ENCODE measurements around the gene S100PBP.
A peak's percentile ranks its signal among the peaks of the same experiment; 100 is the strongest.

Gene S100PBP

DNA sequence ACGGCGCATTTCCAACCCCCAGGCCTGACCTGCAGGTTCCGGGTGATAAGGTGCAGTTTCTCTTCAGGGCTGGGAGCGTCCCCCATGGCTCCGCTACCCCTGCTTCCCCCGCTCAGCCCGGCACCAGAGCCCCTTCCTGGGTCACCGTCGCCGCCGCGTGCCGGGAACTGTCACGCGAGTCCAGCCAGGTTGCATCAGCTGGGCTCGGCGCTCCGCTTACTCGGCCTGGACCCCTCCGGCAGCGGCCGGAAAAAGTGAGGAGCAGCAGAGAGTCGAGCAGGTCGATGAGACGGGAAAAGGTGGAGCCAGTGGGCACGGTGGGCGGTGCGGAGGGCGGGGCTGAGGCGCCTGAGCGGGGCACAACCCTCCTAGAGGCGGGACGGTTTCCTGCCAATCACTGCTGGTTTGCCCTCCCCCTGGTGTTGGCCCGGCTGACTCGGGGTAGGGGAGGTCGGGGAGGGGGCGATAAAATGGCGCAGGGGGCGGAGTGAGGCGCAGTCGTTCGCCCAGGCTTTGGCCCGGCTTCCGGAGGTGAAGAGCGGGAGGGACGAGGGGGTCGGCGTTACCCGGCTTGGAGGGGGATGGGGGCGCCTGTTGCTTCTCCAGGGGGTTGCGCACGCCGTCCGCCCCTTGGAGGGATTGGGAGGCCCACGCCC lies at the start of gene S100PBP, which contains the start of gene YARS1:
Gene S100PBP (plus strand): TSS at position 495 of the 656 bp plus-strand sequence. CDS start 8,447 bp downstream, outside the sequence.
Gene YARS1 (minus strand): TSS at position 200 of the 656 bp plus-strand sequence. CDS start 114 bp downstream, at position 86.
- DNase-seq, result peak; percentile 87

DNA sequence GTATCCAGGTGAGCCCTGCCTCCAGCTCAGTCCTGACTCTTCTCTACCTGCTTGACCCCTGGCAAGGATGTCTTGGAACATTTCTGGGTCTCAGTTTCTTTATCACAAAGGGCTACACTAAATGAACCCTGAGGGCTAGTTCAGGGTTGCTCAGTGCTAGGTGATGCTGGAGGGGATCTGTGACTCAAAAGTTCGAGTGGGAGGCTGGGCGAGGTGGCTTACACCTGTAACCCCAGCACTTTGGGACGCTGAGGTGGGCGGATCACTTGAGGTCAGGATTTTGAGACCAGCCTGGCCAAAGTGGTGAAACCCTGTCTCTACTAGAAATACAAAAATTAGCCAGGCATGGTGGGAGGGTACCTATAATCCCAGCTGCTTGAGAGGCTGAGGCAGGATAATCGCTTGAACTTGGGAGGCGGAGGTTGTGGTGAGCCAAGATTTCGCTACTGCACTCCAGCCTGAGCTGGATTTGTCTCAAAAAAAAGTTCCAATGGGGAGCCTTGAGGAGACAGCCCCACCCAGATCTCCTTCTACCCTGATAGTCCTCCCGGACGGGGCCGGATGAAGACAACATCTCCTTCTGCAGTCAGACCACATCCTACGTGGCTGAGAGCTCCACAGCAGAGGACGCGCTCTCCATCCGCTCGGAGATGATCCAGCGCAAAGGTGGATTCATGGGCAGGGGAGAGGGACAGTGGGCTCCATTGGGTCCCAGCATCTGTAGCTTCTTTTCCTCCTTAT lies 49.2 kb upstream of the S100PBP start:
- no peak for DNase-seq

GRCh38 chr1:32769524-32770220 lies 47.8 kb upstream of the S100PBP start:
- DNase-seq, result no peak

- DNase-seq, result no peak
Observed at GRCh38 chr1:32770221-32770731, 47.2 kb upstream of the S100PBP start.

DNA sequence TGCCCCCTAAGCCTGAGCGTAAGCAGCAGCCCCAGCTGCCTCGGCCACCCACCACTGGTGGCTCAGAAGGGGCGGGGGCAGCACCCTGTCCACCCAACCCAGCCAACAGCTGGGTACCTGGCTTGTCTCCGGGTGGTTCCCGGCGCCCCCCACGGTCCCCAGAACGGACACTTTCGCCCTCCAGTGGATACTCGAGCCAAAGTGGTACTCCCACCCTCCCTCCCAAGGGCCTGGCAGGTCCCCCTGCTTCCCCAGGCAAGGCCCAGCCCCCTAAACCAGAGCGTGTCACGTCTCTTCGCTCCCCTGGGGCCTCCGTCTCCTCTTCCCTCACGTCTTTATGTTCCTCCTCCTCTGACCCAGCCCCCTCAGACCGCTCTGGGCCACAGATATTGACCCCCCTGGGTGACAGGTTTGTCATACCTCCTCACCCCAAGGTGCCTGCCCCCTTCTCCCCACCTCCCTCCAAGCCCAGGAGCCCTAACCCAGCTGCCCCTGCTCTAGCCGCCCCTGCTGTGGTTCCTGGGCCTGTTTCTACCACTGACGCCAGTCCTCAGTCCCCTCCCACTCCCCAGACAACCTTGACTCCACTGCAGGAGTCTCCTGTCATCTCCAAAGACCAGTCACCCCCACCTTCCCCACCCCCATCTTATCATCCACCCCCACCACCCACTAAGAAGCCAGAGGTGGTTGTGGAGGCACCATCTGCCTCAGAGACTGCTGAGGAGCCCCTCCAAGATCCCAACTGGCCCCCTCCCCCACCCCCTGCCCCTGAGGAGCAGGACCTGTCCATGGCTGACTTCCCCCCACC lies 46.5 kb upstream of the S100PBP start:
- DNase-seq, result no peak

DNA sequence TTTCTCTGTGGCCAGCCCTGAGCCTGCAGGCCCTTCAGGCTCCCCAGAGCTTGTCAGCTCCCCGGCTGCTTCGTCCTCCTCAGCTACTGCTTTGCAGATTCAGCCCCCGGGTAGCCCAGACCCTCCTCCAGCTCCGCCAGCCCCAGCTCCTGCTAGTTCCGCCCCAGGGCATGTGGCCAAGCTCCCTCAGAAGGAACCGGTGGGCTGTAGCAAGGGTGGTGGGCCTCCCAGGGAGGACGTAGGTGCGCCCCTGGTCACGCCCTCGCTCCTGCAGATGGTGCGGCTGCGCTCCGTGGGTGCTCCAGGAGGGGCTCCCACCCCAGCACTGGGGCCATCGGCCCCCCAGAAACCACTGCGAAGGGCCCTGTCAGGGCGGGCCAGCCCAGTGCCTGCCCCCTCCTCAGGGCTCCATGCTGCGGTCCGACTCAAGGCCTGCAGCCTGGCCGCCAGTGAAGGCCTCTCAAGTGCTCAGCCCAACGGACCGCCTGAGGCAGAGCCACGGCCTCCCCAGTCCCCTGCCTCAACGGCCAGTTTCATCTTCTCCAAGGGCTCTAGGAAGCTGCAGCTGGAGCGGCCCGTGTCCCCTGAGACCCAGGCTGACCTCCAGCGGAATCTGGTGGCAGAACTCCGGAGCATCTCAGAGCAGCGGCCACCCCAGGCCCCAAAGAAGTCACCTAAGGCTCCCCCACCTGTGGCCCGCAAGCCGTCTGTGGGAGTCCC lies 45.7 kb upstream of the S100PBP start:
- no peak for DNase-seq

- no peak for DNase-seq
Observed at GRCh38 chr1:32772281-32773017, 45.0 kb upstream of the S100PBP start.

GRCh38 chr1:32773018-32773763 lies 44.3 kb upstream of the S100PBP start:
- peak; percentile 9 for DNase-seq

DNA sequence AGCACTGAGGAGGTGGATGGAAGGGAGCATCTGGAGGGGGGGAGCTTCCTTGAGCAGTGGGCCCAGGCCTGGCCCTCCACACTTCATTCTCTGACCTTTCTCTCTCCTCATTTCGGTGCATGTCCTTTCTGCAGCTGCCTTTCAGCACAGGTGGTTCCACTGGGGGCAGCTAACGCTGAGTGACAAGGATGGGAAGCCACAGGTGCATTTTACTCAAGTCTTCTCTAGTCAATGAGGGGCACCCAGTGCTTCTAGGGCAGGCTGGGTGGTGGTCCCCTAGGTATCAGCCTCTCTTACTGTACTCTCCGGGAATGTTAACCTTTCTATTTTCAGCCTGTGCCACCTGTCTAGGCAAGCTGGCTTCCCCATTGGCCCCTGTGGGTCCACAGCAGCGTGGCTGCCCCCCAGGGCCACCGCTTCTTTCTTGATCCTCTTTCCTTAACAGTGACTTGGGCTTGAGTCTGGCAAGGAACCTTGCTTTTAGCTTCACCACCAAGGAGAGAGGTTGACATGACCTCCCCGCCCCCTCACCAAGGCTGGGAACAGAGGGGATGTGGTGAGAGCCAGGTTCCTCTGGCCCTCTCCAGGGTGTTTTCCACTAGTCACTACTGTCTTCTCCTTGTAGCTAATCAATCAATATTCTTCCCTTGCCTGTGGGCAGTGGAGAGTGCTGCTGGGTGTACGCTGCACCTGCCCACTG lies 43.5 kb upstream of the S100PBP start:
- DNase-seq, result no peak

DNA sequence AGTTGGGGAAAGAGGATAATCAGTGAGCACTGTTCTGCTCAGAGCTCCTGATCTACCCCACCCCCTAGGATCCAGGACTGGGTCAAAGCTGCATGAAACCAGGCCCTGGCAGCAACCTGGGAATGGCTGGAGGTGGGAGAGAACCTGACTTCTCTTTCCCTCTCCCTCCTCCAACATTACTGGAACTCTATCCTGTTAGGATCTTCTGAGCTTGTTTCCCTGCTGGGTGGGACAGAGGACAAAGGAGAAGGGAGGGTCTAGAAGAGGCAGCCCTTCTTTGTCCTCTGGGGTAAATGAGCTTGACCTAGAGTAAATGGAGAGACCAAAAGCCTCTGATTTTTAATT lies 43.0 kb upstream of the S100PBP start:
- DNase-seq, result no peak

DNA sequence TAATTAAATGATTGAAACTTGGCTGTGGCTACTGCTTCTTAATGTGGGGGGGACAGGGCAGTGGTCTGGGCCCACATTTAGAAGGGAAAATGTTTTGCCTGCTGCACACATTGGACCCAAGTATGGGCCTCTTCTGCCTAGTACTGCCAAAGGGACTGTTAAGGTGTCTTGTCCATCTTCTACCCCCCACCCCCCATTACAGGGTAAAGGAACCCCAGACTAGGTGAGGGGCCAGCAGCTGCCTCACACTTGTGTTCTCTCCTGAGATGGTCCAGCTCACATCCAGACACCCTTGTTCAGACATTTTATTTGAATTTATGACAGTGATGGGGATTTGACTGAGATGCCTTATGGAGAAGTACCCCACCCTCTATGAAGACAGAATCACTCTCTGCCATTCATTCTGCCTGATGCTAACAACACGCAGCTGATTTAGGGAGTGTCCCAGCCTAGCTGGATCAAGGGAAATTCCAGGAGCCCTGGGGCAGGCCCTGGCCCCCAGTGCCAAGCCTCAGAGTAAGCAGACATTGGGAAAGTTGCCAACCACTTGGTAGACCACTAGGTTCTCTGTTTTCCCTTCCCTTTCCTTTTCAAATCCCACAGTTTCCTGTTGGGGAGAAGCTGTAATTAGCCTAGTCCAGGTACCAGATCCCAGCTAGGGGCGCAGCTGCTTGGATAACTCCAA lies 42.4 kb upstream of the S100PBP start:
- DNase-seq, result no peak

DNA sequence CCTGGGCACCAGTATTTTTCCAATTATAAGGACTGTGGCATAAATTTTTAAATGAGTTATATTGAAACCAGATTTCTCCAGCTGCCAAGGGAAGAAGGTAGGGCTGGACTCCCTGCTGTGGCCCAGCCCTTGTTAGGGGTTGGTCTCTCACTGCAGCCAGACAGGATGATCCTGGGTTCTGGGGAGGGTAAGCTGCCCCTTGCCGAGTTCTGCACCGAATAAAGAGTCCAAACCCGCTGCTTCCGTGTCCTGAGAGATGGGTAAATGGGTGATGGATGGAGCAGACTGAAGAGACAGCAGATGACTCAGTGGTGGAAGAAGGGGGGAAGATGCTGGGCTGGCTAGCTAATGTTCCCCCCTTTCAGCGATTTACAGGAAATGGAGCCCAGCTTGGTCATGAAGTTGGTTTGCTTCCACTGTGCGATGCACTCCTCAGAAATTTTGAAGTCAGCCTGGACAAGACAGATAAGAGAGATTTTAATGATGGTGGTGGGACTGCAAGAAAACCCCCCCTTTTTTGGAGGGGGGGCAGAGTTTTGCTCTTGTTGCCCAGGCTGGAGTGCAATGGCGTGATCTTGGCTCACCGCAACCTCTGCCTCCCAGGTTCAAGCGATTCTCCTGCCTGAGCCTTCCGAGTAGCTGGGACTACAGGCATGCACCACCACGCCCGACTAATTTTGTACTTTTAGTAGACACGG lies 41.7 kb upstream of the S100PBP start:
- no peak for DNase-seq

- no peak for DNase-seq
Observed at GRCh38 chr1:32779242-32779641, 38.2 kb upstream of the S100PBP start.

- no peak for DNase-seq
Observed at GRCh38 chr1:32780005-32780404, 37.4 kb upstream of the S100PBP start.

GRCh38 chr1:32780628-32781234 lies 36.7 kb upstream of the S100PBP start:
- DNase-seq, result no peak

- DNase-seq, result no peak
Observed at GRCh38 chr1:32782086-32782485, 35.4 kb upstream of the S100PBP start.

- DNase-seq, result no peak
Observed at GRCh38 chr1:32783851-32784250, 33.6 kb upstream of the S100PBP start.

- no peak for DNase-seq
Observed at GRCh38 chr1:32784817-32785216, 32.6 kb upstream of the S100PBP start.
